Parathyroid adenoma (tissue), 2 donors: ENCODE data around the gene CCL22.

Experiments
- H2AFZ ChIP-seq: fragments of 300-600 bp; sonication (generic); one replicate; pipeline ENCODE4 v1.7.0; 2017; ENCODE audit warnings: antibody characterized with exemption, mild to moderate bottlenecking
- H3K27ac ChIP-seq: fragments of 300-600 bp; sonication (generic); one replicate; pipeline ENCODE4 v1.7.0; 2017
- H3K27me3 ChIP-seq: fragments of 300-600 bp; sonication (generic); one replicate; pipeline ENCODE4 v1.7.0; 2017; ENCODE audit warnings: low read length; ENCODE audit not compliant: control insufficient read depth, insufficient read depth
- H3K36me3 ChIP-seq: fragments of 300-600 bp; sonication (generic); one replicate; pipeline ENCODE4 v1.7.0; 2017; ENCODE audit warnings: low read length; ENCODE audit not compliant: control insufficient read depth, insufficient read depth
- H3K4me1 ChIP-seq: fragments of 300-600 bp; sonication (generic); one replicate; pipeline ENCODE4 v1.7.0; 2017; ENCODE audit warnings: control low read depth
- H3K4me2 ChIP-seq: fragments of 300-600 bp; sonication (generic); one replicate; pipeline ENCODE4 v1.7.0; 2017; ENCODE audit warnings: low read length
- H3K4me3 ChIP-seq: fragments of 300-600 bp; sonication (generic); one replicate; pipeline ENCODE4 v1.7.0; 2017; ENCODE audit warnings: low read depth, low read length
- H3K79me2 ChIP-seq: fragments of 300-600 bp; sonication (generic); one replicate; pipeline ENCODE4 v1.7.0; 2017; ENCODE audit warnings: control low read depth
- H3K9ac ChIP-seq: fragments of 300-600 bp; sonication (generic); one replicate; pipeline ENCODE4 v1.7.0; 2017; ENCODE audit warnings: mild to moderate bottlenecking
- H3K9me3 ChIP-seq: fragments of 300-600 bp; sonication (generic); one replicate; pipeline ENCODE4 v1.7.0; 2017; ENCODE audit warnings: low read length; ENCODE audit not compliant: control insufficient read depth
- TF ChIP-seq, protein P1 (sequence below): fragments of 300-600 bp; sonication (generic); IDR thresholded peaks from one replicate; pipeline ENCODE4 v1.7.0; 2017; ENCODE audit warnings: antibody characterized with exemption, mild to moderate bottlenecking
- donor health status: primary hyperparathyroidism.

The CCL22 gene

DNA sequence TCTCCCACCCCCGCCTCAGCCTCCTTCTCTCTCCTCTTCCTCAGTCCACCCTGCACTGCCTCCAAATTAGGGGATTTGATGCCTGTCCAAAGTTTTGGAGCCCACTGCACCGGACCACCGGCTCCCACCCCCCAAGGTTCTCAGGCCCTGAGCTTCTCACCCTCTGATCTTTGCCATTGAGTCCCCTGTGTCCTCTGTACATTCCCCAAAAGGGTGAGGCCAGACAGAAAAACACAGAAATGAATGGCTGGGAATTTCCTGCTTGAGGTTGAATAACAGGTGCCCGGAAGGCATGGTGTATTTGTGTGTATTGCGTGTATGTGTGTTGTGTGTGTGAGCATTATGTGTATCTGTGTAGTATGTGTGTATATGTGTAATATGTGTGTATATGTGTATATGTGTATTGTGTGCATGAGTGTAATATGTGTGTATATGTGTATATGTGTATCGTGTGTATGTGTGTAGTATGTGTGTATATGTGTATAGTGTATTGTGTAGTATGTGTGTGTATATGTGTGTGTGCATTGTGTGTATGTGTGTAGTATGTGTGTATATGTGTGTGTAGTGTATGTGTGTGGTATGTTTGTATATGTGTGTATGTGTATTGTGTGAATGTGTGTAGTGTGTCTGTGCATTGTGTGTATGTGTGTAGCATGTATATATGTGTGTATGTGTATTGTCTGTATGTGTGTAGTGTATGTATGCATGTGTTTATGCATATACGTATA is 29.9 kb downstream of the CCL22 start:
- Histone ChIP-seq H3K27ac (no peak overlapping the region), H3K4me3 (no peak overlapping the region), H3K4me2 (no peak overlapping the region), H3K9me3 (no peaks in the 10 kb centered on the region), H3K79me2 (no peaks in the 10 kb centered on the region), H3K27me3 (no peaks in the 10 kb centered on the region), H2AFZ (no peak overlapping the region), H3K4me1 (peaks cover 6% of the 10 kb centered on the region), H3K9ac (no peak overlapping the region), H3K36me3 (no peaks in the 10 kb centered on the region)
- TF ChIP-seq, protein P1, sequence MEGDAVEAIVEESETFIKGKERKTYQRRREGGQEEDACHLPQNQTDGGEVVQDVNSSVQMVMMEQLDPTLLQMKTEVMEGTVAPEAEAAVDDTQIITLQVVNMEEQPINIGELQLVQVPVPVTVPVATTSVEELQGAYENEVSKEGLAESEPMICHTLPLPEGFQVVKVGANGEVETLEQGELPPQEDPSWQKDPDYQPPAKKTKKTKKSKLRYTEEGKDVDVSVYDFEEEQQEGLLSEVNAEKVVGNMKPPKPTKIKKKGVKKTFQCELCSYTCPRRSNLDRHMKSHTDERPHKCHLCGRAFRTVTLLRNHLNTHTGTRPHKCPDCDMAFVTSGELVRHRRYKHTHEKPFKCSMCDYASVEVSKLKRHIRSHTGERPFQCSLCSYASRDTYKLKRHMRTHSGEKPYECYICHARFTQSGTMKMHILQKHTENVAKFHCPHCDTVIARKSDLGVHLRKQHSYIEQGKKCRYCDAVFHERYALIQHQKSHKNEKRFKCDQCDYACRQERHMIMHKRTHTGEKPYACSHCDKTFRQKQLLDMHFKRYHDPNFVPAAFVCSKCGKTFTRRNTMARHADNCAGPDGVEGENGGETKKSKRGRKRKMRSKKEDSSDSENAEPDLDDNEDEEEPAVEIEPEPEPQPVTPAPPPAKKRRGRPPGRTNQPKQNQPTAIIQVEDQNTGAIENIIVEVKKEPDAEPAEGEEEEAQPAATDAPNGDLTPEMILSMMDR = no peak

DNA sequence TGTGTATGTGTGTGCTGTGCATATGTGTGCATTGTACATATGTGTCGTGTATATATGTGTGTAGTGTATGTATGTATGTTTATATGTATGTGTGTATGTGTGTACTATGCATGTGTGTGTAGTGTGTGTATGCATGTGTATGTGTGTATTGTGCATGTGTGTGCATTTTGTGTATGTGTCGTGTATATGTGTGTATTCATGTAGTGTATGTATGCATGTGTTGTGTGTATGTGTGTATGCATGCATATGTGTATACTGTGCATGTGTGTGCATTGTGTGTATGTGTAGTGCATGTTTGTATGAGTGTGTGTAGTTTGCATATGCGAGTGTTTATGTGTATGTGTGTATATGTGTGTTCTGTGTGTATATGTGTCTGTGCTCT is 30.5 kb downstream of the CCL22 start:
- Histone ChIP-seq H3K36me3 (no peaks in the 10 kb centered on the region), H3K9me3 (no peaks in the 10 kb centered on the region), H3K4me1 (peaks cover 6% of the 10 kb centered on the region), H3K4me2 (no peak overlapping the region), H3K4me3 (no peak overlapping the region), H2AFZ (no peak overlapping the region), H3K79me2 (no peaks in the 10 kb centered on the region), H3K27me3 (no peaks in the 10 kb centered on the region), H3K9ac (no peak overlapping the region), H3K27ac (no peak overlapping the region)
- TF ChIP-seq, protein P1 = no peak

DNA sequence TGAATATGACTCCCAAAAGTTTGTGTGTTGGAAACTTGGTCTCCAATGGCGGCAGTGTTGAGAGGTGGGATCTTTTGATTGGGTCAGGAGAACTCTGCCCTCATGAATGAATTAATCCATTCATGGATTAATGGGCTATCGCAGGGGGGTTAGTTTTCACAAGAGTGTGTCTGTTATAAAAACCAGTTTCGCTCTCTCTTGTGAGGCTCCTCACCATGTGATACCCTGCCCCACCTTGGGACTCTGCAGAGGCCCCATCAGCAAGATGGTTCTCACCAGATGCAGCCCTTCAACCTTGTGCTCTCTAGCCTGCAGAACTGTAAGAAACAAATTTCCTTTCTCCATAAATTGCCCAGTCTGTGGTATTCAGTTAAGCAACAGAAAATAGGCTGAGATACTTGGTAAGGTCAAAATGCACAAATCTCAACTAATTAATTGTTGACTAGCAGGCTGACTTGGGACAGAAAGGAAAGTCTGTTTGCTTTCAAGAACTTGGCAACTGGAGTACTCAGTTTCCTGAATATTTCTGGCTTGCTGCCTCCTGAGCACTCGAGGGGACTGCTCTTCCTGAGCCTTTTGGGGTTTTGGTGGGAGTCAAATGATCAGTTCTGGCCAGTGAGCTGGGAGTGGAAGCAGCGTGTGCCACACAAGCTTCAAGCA is 32.2 kb downstream of the CCL22 start:
- TF ChIP-seq, protein P1 = no peak
- Histone ChIP-seq H3K9me3 (no peaks in the 10 kb centered on the region), H3K9ac (no peak overlapping the region), H3K27me3 (no peaks in the 10 kb centered on the region), H3K27ac (no peak overlapping the region), H3K36me3 (no peaks in the 10 kb centered on the region), H3K4me1 (peaks cover 9% of the 10 kb centered on the region), H3K4me3 (no peak overlapping the region), H3K79me2 (no peaks in the 10 kb centered on the region), H3K4me2 (no peak overlapping the region), H2AFZ (no peak overlapping the region)

DNA sequence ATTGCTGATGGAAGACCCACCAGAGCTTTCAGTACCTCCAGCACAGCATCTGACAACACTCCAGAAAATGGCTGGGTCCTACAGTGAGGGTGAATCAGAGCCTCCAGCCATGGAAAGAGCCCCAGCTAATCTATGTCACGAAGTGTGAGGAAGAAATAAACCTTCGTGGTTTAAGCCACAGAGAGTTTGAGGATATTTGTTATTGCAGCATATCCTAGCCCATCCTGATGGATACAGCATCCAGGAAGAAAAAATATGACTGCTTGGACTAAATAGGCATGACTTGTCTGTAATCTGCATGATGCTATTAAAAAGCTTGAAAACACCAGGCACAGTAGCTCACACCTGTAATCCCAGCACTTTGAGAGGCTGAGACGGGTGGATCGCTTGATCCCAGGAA is 32.7 kb downstream of the CCL22 start:
- Histone ChIP-seq H3K9ac (no peak overlapping the region), H3K4me2 (no peak overlapping the region), H2AFZ (no peak overlapping the region), H3K9me3 (no peaks in the 10 kb centered on the region), H3K4me3 (no peak overlapping the region), H3K27ac (no peak overlapping the region), H3K27me3 (no peaks in the 10 kb centered on the region), H3K36me3 (no peaks in the 10 kb centered on the region), H3K79me2 (no peaks in the 10 kb centered on the region), H3K4me1 (peaks cover 9% of the 10 kb centered on the region)
- TF ChIP-seq, protein P1 = no peak
